NCI-H2196 (cell line): Measurements from ENCODE around the gene PPM1E.
"Not testable (repeated sequence)": the region's sequence is repeated elsewhere in the genome, so short reads cannot be mapped to it uniquely, and the experiment has no call there.

Source experiments
- DNase-seq: peaks from one replicate; lab custom pipeline; 2025; ENCODE audit not compliant: unreplicated experiment; lab: John Stamatoyannopoulos, UW

The PPM1E gene

GRCh38 chr17:58755577-58756245 lies at the start of gene PPM1E:
Gene PPM1E (plus strand): TSS chr17:58755854.
- DNase-seq, result peak; percentile 85

DNA sequence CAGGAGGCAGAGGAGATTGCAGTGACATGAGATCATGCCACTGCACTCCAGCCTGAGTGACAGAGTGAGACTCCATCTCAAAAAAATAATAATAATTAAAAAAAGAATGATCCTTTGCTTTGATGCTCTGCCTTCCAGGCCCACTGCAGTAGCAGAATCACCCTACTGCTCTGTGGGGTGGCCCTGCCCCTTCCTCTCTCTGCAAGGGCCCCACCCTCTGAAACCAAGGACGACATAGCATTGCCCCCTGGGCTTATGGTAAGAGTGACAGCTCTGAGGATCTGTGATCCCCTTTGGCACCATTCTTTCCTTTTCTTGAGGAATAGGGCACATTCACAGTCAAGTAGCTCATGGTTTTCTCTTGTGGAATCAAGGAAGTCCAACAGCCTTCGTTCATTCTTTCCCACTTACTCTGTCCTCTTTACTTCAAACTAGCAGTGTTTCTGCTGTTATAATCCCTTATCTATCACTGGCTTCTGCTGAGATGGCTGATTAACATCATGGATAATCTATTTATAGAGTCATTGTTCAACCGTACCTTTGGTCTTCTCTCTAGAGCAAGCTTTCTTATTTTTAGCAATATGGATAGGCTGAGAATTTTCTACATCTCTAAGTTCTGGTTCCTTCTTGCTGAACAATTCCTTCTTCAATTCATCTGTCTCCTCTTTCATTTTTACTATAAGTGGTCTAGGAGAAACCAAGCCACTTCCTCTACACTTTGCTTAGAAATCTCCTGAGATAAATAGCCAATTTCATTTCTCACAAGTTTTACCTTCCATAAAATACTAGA lies 49.1 kb upstream of the PPM1E start:
- no peak for DNase-seq

- peak; percentile 65 for DNase-seq
These were observed 44.6 kb upstream of the PPM1E start for GRCh38 chr17:58710948-58711552.

DNA sequence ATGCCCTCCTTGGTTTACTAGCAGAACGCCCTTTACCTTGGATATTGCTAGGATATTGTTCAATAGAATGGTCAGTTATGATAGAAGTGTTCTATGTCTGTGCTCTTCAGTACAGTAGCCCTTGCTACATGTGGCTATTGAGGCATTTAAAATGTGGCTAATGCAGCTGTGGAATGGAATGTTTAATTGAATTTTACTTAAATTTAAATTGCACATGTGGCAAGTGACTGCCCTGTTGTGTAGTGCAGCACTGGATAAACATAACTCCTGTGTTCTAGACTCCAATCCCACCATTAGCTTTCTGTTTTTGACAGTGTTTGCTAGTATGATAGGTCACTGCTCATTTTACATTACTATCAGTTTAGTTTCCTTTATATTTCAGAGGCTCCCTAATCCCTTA lies 33.4 kb upstream of the PPM1E start:
- DNase-seq, result no peak

GRCh38 chr17:58722696-58723095 lies 33.0 kb upstream of the PPM1E start:
- DNase-seq, result no peak

- DNase-seq, result no peak
These were observed 26.9 kb upstream of the PPM1E start for GRCh38 chr17:58728798-58729197.

DNA sequence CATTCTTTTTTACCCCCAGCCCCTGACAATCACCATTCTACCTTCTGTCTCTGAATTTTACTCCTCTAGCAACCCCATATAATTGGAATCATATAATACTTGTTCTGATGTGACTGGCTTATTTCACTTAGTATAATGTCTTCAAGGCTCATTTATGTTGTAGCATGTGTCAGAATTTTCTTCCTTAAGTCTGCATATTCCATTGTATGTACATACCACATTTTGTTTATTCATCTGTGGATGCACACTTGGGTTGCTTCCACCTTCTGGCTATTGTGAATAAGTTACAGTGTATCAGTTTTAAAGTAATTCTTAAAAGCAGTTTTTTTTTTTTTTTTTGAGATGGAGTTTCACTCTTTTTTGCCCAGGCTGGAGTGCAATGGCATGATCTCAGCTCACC lies 24.7 kb upstream of the PPM1E start:
- DNase-seq, result no peak

GRCh38 chr17:58734040-58734439 lies 21.6 kb upstream of the PPM1E start:
- no peak for DNase-seq

DNA sequence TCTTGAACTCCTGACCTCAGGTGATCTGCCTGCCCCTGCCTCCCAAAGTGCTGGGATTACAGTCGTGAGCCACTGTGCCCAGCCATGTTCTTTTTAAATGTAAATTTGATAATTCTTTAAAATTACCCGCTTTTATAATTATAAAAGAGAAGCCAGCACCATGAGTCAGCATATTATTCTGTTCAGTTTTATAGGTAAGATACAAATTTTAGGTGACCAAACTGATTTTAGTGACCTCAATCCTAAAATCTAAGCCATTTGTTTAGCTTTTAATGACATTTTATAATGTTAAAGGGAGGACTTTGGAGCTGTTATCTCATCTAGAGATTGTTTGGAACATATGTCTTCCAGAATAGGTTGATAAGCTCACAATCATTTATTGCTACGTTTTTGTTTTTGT lies 20.8 kb upstream of the PPM1E start:
- DNase-seq, result no peak

GRCh38 chr17:58741121-58741625 lies 14.5 kb upstream of the PPM1E start:
- DNase-seq, result no peak

GRCh38 chr17:58747674-58748073 lies 8.0 kb upstream of the PPM1E start:
- no peak for DNase-seq

GRCh38 chr17:58749627-58750026 lies 6.0 kb upstream of the PPM1E start:
- DNase-seq, result not testable (repeated sequence)

- DNase-seq, result no peak
These were observed 2.6 kb upstream of the PPM1E start for GRCh38 chr17:58753026-58753425.

GRCh38 chr17:58755269-58755576 lies 431 bp upstream of the PPM1E start:
- no peak for DNase-seq

DNA sequence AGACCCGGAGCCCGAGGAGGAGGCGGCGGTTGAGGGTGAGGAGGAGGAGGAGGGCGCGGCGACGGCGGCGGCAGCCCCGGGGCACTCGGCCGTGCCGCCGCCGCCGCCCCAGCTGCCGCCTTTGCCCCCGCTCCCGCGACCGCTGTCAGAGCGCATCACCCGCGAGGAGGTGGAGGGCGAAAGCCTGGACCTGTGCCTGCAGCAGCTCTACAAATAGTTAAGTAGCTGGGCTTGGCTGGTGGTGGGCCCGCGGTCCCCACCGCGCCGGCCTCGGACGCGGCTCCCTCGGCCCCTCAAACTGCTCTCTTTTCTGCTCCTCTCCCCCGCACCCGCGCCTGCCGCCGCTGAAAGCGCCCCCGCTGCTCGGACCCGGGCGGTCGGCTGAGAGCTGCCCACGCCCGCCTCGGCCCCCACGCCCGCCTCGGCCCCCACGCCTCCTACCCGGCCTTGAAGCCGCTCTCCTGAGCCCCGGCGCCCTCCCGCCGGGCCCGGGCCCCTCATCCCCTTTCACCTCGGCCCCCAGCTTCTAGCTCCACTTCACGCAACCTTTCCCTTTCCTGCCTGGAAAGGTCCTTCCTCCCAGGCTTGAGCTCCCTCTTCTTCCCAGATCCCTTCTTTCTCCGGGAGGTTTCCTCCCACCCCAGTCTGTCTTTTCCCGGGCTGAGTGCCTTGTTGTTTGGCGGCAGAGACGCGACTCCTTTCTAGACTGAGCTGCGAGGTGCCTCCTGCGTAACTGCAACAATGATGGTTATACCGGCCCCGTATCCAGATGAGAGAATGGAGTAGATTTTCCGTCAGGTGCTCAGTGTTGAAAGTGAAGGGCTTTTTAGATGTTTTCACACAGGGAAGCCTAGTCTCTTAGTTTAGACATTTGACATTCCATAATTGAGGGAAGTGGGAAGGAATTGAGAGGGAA lies 850 bp downstream of the PPM1E start:
- peak; percentile 15 for DNase-seq

DNA sequence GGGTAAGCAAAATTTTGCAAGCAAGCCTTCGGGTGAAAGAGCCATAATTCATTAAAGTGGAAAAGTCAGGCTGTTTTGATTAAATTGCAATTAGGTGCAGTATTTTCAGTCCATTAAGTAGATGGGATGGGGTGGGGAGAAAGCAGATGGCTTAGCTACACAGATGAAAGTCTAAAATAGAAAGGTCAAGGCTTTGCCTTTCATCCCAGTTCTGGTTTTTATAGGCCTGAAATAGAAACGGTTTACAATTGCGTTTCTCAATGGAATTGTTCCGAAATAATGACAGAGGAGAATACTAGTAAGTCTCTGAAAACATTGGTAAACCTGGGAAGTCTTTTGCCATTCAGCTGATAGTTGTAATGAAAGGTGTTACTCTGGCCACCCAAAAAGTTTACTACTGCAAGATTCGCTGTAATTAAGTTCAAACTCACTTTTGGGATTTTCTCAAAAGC lies 1.5 kb downstream of the PPM1E start:
- DNase-seq, result no peak

DNA sequence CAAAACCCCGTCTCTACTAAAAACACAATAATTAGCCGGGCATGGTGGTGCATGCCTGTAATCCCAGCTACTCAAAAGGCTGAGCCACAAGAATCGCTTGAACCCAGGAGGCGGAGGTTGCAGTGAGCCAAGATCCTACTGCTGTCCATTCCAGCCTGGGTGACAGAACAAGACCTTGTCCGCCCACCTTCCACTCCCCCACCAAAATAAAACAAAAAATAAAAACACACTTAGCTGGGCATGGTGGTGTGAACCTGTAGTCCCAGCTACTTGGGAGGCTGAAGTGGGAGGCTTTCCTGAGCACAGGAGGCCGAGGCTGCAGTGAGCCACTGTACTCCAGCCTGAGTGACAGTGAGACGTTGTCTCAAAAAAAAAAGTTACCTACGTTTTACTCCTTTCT lies 3.2 kb downstream of the PPM1E start:
- no peak for DNase-seq

GRCh38 chr17:58759522-58759921 lies 3.9 kb downstream of the PPM1E start:
- DNase-seq, result no peak

DNA sequence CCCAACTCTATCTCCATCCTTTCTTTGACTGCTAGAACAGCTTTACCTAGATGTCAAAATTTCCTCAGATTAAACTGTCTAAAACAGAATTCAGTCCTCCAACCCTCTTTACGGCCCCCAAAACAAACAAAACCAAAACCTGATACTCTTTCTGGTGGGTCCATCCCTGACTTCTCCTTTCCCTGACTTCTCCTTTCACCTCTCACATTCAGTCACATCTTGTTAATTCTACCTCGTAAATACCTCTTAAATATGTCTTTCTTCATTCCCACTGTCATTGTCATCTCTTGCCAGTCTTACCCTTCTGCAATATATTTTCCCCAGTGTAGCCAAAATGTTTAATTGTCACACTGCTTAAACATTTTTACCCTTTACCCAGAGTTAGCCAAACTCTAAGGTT lies 4.6 kb downstream of the PPM1E start:
- no peak for DNase-seq

GRCh38 chr17:58763263-58763662 lies 7.6 kb downstream of the PPM1E start:
- DNase-seq, result no peak

GRCh38 chr17:58764373-58764772 lies 8.7 kb downstream of the PPM1E start:
- DNase-seq, result no peak
